D341Med (cell line): ENCODE results near the gene TMEM60.
"Not testable (repeated sequence)": the region's sequence is repeated elsewhere in the genome, so short reads cannot be mapped to it uniquely, and the experiment has no call there.

ENCODE experiments used
- DNase-seq: peaks from one replicate; pipeline ENCODE4 v3.0.0; 2012; ENCODE audit warnings: low spot score

The TMEM60 gene, protein sequence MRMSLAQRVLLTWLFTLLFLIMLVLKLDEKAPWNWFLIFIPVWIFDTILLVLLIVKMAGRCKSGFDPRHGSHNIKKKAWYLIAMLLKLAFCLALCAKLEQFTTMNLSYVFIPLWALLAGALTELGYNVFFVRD

GRCh38 chr7:77798394-77799077 is at the start of gene TMEM60, which contains the start of gene PHTF2:
Gene TMEM60, minus strand, starts transcription at chr7:77798434. Its CDS starts 4,061 bp downstream, at chr7:77794373.
Gene PHTF2, plus strand, starts transcription at chr7:77798773.
- DNase-seq, result peak; percentile 96

DNA sequence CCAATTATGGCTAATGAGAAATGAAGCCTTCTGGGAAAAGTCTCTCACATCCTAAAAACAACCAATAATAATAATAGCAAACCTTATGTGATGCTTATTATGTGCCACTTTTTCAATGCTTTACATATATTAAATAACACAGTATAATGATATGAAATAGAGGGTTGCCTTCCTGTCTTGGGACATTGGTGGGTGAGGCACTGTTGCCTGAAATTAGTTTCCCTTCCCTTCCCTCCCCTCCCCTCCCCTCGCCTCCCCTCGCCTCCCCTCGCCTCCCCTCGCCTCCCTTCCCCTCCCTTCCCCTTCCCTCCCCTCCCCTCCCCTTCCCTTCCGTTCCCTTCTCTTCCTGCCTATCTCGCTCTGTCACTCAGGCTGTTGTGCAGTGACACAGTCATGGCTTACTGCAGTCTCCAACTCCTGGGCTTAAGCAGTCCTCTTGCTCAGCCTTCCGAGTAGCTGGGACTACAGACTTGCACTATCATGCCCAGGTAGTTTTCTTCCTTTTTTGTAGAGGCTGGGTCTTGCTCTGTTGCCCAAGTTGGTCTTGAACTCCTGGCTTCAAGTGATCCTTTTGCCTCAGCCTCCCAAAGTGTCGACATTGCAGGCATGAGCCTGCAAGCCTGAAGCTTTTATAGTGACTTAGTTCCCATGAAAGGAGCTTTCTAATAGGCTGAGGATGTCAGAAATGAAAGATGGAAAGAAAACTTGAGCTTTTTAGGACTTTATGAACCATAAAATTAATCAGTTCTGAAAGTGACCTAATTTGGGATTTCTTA is 48.3 kb upstream of the TMEM60 start:
- no peak for DNase-seq

DNA sequence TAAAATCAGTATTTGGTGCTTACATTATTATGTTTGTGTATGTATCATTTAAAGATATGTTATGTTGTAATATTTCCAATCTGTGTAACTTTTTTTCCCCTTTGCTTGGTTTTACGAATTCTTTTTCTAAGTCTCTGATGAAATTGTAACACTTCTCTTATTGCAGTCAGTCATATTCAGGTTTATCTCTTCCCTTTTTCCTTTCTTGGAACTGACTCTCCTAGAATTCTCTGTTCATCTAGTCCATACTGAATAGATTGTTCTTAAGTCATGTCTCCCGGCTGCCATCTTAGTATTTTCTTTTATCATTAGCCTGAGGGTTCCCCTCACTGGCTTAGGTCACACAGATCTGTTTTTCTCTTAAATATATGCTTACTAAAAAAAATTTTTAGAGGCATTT is 45.0 kb upstream of the TMEM60 start:
- no peak for DNase-seq

DNA sequence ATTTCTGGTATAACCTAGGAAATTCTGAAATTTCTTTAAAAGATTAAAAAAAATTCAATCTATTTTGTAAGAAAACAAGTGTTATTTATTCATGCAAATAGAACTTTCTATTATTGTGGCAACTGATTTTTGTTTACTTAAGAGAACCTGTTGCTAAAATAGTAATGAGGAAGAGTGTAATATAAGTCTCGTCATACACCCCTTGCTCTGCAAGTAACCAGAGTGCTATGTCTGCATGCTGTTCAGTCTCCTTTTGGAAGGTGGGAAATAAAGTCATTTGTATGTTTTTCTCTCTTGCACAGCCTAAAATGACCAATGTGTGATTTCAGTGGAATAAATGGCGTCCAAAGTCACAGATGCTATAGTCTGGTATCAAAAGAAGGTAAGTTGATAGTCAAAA is 41.7 kb upstream of the TMEM60 start:
- DNase-seq, result no peak

DNA sequence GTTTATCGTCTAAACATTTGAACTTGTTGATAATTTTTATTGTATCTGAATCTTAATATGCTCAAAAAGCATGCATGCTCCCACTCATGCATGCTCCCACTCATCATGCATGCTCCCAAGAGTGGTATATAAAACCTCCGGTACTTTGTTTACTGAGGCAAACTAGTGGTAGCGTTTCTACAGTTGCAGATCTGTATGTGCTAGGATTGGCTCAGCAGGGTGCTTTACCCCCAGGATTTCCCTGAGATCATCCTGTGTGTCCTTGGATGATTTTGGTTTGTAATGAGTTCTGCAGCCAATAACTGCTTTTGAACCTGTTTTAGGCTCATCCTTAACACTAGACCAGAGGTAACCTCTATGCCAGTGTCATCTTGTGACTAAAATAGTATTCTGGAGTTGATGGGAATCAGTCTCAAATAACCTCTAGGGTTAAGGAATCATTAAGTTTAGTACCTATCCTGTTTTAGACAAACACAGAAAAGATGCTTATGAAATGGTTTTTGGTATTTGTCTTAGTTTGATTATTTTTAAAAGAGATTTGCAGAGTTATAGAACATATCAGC is 40.8 kb upstream of the TMEM60 start:
- no peak for DNase-seq

- no peak for DNase-seq
These were observed 39.7 kb upstream of the TMEM60 start for GRCh38 chr7:77837966-77838365.

GRCh38 chr7:77837275-77837674 is 39.0 kb upstream of the TMEM60 start:
- DNase-seq, result no peak

GRCh38 chr7:77836425-77836824 is 38.2 kb upstream of the TMEM60 start:
- DNase-seq, result not testable (repeated sequence)

DNA sequence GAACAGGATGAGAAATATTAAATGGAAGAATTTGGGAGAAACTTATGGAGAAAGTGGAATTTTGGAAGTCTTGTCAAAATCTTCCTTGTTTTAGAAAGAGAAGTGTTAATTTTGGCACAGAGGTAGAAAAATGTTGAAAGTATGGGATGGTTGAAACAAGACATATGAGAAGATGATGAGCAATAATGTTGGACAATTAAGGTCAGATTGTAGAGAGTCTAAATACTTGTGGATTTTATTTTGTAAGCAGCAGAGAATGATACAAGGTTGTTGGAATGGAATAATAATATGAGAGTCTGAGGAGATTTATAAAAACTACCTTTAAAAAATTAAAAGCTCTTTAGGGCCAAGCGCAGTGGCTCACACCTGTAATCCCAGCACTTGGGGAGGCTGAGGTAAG is 34.9 kb upstream of the TMEM60 start:
- no peak for DNase-seq

DNA sequence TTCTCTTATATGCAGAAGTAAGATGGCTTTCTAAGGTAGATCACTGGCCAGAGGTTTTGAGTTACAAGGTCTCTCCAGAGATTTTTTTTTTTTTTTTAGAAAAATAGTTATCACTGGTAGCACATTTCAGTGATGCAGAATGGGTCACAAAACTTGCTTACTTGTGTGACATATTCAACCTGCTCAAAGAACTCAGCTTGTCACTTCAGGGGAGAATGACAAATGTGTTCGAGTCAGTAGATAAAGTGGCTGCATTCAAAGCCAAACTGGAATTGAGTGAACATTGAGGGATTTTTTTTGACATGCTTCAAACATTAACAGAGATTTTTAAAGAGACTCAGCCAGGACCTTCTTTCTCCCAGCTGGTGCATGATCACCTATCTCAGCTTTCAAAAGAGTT is 33.7 kb upstream of the TMEM60 start:
- no peak for DNase-seq

GRCh38 chr7:77831481-77831880 is 33.2 kb upstream of the TMEM60 start:
- no peak for DNase-seq

DNA sequence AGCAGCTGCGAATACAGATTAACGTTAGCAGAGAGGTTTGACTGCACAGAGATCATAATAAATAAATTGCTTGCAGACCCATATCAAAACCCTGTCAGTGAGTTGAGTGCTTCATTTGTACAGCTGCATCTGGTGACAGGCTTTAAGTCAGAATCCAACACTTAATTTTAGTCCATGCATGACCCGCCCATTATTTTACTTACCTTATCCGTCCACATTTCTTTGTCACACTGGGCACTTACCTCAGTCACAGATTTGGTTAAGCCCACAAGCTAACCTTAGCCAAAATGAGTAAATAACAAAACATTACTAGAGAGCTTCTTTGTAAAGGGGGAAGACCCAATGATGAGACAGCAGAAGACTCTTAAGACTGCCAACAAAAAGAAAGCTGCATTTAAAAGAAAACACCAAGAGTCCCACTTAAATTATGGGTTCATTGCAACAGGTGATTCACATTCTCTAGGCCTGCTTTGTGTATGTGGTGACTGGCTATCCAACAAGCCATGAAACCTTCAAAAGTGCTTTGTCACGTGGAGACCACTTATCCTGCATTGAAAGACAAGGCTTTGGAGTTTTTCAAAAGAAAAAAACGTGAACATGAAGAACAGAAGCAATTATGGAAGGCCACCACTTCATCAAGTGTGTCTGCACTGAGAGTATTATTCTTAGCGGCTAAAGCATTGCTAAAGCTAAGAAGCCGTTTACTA is 32.6 kb upstream of the TMEM60 start:
- DNase-seq, result no peak

DNA sequence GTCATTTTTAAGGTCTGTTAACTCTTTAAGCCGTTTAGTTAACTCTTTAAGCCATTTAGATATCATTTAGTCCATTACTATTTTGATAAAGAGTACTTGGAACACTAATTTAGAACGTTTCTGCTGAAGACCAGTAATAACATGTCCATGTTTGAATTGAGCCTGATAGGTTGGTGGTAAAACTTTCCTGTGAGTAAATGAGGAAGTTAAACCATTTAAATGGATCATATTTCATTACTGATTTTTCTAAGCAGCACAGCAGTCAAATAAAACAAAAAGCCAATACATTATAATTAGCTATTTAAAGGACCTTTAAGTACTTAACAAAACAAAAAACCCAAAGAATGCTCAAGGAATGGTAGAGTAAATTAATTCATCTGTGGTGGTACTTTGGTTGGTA is 29.8 kb upstream of the TMEM60 start:
- DNase-seq, result no peak

DNA sequence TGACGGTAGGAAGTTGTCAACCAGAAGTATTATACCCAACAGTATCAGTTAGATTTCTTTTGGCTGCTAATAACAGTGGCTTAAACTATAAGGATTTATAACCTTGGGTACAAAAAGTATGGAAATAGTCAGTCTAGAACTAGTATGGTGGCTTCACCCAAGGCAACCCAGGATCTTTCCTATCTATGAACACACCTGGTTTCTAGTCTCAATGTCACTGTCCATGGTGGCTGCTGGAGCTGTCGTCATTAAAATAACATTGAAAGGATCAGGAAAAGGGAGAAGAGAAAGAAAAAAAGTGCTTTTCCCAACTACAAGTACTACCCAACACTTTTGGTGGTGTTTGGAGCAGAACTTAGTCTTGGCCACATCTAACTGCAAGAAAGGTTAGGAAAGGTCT is 28.1 kb upstream of the TMEM60 start:
- no peak for DNase-seq

- no peak for DNase-seq
These were observed 26.9 kb upstream of the TMEM60 start for GRCh38 chr7:77825131-77825530.

DNA sequence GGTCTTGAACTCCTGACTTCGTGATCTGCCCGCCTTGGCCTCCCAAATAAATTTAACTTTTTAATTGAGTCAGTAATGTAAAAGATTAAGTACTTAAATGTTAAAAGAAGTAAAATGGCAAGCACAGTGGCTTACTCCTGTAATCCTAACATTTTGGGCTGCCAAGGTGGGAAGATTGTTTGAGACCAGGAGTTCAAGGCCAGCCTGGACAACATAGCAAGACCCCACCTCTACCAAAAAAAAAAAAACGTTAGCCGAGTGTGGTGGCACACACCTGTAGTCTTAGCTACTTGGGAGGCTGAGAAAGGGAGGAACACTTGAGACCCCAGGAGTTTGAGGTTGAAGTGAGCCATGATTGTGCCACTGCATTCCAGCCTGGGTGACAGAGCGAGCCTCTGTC is 26.4 kb upstream of the TMEM60 start:
- DNase-seq, result no peak

DNA sequence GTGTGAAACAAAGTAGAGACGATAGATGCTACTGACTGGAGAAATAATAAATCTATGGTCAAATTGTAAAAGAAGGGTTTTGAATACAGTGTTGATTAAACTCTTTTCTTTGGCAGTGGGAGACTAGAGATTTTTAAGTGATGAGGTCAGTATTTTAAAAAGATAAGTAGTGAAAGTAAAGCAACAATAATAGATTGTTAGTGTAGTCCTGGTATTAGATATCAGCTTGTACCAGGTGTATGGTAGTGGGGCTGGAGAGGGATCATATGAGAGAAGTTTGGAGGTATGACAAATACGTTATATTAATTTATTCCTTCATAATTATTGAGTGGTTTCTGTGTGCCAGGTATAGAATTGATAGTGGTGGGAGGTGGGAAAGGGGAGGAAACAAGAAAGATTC is 25.6 kb upstream of the TMEM60 start:
- DNase-seq, result no peak

DNA sequence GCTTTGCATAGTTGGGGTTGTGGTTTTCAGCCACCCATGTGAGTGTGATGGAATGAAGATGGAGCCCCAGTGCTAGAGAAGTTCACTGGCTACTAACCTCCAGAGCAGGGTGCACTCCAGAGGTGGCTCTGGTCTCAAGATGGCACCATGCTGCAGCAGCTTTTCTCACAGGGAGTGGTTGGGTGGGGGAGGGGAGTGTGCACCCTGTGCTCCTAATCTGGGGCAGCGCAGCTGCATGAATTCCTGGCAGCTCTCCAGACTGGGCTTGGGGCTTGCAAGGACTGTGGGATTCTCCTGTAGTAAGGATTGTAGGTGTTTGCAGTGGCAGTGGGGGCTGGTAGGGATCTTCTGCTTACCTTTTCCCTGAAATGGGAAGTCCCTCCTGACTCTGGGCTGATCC is 24.0 kb upstream of the TMEM60 start:
- DNase-seq, result no peak

- no peak for DNase-seq
These were observed 22.7 kb upstream of the TMEM60 start for GRCh38 chr7:77820967-77821366.

GRCh38 chr7:77819021-77819420 is 20.8 kb upstream of the TMEM60 start:
- DNase-seq, result no peak

DNA sequence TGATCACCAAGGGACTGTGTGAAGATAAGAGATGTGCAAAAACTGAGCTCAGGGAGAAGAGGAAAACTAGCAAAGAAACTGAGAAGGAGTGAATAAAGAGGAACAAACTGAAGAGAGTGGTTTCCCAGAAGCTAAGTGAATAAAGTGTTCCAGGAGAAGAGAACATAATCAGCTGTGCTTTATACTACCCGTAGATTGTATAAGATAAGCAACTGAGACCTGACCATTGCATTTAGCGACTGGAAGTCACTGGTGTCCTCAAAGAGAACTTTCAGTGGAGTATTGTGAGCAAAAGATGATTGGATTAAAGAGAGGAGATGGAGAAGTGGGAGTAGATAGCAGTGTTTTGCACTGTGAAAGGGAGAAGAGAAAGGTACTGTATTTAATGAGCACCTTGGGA is 14.9 kb upstream of the TMEM60 start:
- DNase-seq, result no peak

DNA sequence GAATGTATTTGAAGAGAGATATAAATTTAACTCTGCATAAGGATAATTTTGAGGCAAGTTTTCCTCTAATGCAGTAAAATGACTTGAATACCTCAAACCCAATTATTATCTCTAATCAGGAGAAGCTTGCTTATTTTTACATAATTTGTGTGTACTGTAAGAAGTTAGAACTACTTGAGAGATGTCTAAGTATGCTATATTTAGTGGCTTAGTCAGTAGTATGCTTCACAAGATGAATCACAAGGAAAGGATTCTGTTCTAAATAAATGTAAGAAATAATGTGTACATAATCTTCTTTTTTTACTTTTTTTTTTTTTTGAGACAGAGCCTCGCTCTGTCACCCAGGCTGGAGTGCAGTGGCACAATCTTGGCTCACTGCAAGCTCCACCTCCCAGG is 14.1 kb upstream of the TMEM60 start:
- no peak for DNase-seq
